ENCODE results near the gene NDUFB10. TPM values are rescaled to one million over a fixed set of nuclear protein-coding genes. Genes with fewer than 3 reads are reported as not detected.

The NDUFB10 gene
- total and polyA plus RNA-seq, 4 donors: 93.9 to 195 (median 133) TPM

DNA sequence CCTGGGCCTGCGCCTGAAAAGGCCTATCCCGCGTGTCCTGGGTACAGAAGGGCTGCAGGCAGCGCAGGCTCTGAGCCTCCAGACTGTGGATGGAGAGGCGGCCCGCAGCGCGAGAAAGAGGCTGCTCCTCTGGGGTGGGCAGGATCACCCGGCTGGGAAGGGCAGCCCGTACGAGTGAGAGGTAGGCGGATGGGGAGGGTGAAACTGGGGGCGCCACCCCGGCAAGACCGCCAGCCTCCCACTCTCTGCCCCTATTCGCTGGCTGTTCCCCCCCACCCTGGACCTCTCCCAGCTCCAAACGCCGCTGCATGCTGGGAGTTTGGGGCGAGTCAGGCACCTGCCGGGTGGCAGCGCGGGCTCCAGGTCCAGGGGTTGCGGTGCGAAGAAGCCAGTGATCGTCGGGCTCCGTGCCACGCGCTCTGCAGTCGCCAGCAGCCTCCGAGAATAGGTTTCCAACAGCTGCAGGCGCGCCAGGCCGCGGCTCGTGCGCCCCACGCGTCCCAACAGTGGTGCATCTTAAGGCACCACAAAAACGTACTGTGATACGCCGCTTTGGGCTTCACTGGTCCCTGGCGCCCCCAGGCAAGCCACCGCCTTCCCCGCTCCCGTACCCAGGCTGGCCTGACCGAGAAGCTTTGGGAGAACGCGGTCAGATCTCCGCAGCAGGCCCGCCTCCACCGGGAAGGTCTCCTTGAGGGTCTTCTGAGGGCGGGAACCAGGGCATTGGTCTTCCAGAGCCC lies 20.9 kb downstream of the NDUFB10 start:
- Histone ChIP-seq H3K9ac (ENCODE audit: low read depth in 1 of 2, low read length in 2 of 2) (no peak overlapping the region), H3K36me3 (ENCODE audit: control insufficient read depth in 4 of 4, insufficient read depth in 3 of 4, low read depth in 1 of 4, low read length in 3 of 4) (peaks cover 8 to 31% (median 12%) of the 10 kb centered on the region in 4 donors), H3K4me1 (ENCODE audit: control insufficient read depth in 4 of 4, insufficient read depth in 4 of 4, low read length in 3 of 4) (peaks cover 5 to 27% (median 13%) of the 10 kb centered on the region in 4 donors), H3K27me3 (ENCODE audit: control insufficient read depth in 4 of 4, insufficient read depth in 4 of 4, low read length in 3 of 4) (no peaks in the 10 kb centered on the region), H3K9me3 (ENCODE audit: control insufficient read depth in 4 of 4, low read length in 3 of 4) (no peaks in the 10 kb centered on the region), H3K4me3 (ENCODE audit: low read depth in 1 of 3, low read length in 3 of 3) (no peak overlapping the region), H3K27ac (ENCODE audit: low read depth in 1 of 2, low read length in 2 of 2) (no peak overlapping the region)
- no peak for TF ChIP-seq HNF4G (IDR thresholded peaks at IDR 0.05)
- TF ChIP-seq, protein P1, sequence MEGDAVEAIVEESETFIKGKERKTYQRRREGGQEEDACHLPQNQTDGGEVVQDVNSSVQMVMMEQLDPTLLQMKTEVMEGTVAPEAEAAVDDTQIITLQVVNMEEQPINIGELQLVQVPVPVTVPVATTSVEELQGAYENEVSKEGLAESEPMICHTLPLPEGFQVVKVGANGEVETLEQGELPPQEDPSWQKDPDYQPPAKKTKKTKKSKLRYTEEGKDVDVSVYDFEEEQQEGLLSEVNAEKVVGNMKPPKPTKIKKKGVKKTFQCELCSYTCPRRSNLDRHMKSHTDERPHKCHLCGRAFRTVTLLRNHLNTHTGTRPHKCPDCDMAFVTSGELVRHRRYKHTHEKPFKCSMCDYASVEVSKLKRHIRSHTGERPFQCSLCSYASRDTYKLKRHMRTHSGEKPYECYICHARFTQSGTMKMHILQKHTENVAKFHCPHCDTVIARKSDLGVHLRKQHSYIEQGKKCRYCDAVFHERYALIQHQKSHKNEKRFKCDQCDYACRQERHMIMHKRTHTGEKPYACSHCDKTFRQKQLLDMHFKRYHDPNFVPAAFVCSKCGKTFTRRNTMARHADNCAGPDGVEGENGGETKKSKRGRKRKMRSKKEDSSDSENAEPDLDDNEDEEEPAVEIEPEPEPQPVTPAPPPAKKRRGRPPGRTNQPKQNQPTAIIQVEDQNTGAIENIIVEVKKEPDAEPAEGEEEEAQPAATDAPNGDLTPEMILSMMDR (IDR thresholded peaks at IDR 0.05; ENCODE audit: low read depth, low read length, missing input control): no peak
- TF ChIP-seq RXRA (IDR thresholded peaks at IDR 0.05): no peak
- TF ChIP-seq, protein P2, sequence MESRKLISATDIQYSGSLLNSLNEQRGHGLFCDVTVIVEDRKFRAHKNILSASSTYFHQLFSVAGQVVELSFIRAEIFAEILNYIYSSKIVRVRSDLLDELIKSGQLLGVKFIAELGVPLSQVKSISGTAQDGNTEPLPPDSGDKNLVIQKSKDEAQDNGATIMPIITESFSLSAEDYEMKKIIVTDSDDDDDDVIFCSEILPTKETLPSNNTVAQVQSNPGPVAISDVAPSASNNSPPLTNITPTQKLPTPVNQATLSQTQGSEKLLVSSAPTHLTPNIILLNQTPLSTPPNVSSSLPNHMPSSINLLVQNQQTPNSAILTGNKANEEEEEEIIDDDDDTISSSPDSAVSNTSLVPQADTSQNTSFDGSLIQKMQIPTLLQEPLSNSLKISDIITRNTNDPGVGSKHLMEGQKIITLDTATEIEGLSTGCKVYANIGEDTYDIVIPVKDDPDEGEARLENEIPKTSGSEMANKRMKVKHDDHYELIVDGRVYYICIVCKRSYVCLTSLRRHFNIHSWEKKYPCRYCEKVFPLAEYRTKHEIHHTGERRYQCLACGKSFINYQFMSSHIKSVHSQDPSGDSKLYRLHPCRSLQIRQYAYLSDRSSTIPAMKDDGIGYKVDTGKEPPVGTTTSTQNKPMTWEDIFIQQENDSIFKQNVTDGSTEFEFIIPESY (IDR thresholded peaks at IDR 0.05): no peak
- TF ChIP-seq TAF1 (conservative IDR thresholded peaks at IDR 0.05): no peak
- no peak for TF ChIP-seq GABPA (IDR thresholded peaks at IDR 0.05 in 1 of 2, conservative IDR thresholded peaks at IDR 0.05 in 1 of 2)
- no peak for TF ChIP-seq RAD21 (IDR thresholded peaks at IDR 0.05)
- no peak for TF ChIP-seq FOXA2 (IDR thresholded peaks at IDR 0.05)
- TF ChIP-seq, protein P3, sequence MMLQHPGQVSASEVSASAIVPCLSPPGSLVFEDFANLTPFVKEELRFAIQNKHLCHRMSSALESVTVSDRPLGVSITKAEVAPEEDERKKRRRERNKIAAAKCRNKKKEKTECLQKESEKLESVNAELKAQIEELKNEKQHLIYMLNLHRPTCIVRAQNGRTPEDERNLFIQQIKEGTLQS (IDR thresholded peaks at IDR 0.05): no peak
- no peak for TF ChIP-seq YY1 (IDR thresholded peaks at IDR 0.05)
- TF ChIP-seq NR2F2 (IDR thresholded peaks at IDR 0.05): no peak
- TF ChIP-seq, protein P4, sequence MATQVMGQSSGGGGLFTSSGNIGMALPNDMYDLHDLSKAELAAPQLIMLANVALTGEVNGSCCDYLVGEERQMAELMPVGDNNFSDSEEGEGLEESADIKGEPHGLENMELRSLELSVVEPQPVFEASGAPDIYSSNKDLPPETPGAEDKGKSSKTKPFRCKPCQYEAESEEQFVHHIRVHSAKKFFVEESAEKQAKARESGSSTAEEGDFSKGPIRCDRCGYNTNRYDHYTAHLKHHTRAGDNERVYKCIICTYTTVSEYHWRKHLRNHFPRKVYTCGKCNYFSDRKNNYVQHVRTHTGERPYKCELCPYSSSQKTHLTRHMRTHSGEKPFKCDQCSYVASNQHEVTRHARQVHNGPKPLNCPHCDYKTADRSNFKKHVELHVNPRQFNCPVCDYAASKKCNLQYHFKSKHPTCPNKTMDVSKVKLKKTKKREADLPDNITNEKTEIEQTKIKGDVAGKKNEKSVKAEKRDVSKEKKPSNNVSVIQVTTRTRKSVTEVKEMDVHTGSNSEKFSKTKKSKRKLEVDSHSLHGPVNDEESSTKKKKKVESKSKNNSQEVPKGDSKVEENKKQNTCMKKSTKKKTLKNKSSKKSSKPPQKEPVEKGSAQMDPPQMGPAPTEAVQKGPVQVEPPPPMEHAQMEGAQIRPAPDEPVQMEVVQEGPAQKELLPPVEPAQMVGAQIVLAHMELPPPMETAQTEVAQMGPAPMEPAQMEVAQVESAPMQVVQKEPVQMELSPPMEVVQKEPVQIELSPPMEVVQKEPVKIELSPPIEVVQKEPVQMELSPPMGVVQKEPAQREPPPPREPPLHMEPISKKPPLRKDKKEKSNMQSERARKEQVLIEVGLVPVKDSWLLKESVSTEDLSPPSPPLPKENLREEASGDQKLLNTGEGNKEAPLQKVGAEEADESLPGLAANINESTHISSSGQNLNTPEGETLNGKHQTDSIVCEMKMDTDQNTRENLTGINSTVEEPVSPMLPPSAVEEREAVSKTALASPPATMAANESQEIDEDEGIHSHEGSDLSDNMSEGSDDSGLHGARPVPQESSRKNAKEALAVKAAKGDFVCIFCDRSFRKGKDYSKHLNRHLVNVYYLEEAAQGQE (IDR thresholded peaks at IDR 0.05): no peak
- TF ChIP-seq SP1 (IDR thresholded peaks at IDR 0.05): no peak
- TF ChIP-seq, protein P5, sequence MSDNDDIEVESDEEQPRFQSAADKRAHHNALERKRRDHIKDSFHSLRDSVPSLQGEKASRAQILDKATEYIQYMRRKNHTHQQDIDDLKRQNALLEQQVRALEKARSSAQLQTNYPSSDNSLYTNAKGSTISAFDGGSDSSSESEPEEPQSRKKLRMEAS (IDR thresholded peaks at IDR 0.05): no peak
- no peak for TF ChIP-seq JUND (IDR thresholded peaks at IDR 0.05)
- TF ChIP-seq HNF4A (conservative IDR thresholded peaks at IDR 0.05): no peak
- no peak for TF ChIP-seq FOXA1 (IDR thresholded peaks at IDR 0.05)
- no peak for TF ChIP-seq EGR1 (IDR thresholded peaks at IDR 0.05; ENCODE audit: low read depth in 2 of 2)
- no peak for DNase-seq (ENCODE audit: low spot score)
- 13% methylated on average over 53 of the region's 53 CpGs for WGBS
